ENCODE data around the gene LRRFIP1.

The LRRFIP1 gene

DNA sequence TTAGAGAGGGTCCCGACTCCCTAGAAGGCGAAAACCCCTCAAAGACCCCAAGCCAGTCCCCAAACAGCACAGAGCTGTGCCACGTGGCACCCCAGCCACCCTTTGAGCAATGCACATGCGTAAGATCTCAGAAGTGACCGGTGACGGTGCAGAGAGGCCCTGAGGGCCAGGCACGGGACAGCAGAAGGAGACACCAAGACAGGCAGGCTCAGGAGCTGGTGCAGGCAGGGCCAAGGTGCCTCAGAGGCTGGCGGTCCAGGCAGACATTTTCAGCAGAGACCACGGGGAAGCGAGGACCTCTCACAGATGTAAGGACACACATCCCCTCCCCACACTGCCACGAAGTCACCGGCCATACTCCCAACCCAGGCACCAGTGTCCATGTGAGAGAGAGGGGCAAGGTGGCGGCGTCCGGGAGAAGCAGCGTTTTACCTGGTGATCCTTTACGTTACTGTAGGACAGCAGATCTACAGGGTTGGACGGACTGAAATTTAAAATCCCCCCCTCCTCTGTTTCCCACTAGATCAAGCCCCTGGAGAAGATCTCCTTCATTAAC lies 34.9 kb upstream of the LRRFIP1 start:
- H3K9me3 ChIP-seq (ENCODE audit: insufficient read depth, low read length, severe bottlenecking): no peaks in the 10 kb centered on the region
- ATAC-seq (ENCODE audit: insufficient read depth, low read depth) (no peak), DNase-seq (no peak)
- H3K27ac ChIP-seq (ENCODE audit: low read length): no peak overlapping the region
- H3K4me1 ChIP-seq (ENCODE audit: insufficient read depth, low read length): no peaks in the 10 kb centered on the region
- no peaks in the 10 kb centered on the region; the same call in 1 of the 2 replicates for H4K20me1 ChIP-seq (ENCODE audit: insufficient read depth, low read length)
- H3K4me3 ChIP-seq (ENCODE audit: low read depth in 1 of 2, low read length in 2 of 2): no peak overlapping the region
- H3K9ac ChIP-seq (ENCODE audit: low read depth, low read length): no peak overlapping the region
- H3K27me3 ChIP-seq (ENCODE audit: insufficient read depth, low read length, poor library complexity): no peaks in the 10 kb centered on the region
- H3K36me3 ChIP-seq (ENCODE audit: insufficient read depth, low read length): no peaks in the 10 kb centered on the region
- TF ChIP-seq EZH2 (IDR thresholded peaks at IDR 0.05; ENCODE audit: borderline replicate concordance, low read depth, low read length, severe bottlenecking) (no peak), CTCF (IDR thresholded peaks at IDR 0.05; ENCODE audit: borderline replicate concordance, extremely low read depth, low read length, poor library complexity, severe bottlenecking) (no peak)
- no peak overlapping the region for H3K4me2 ChIP-seq (ENCODE audit: insufficient read depth, low read length)
- H3K79me2 ChIP-seq (ENCODE audit: insufficient read depth, low read length): no peaks in the 10 kb centered on the region
- no peak overlapping the region for H2AFZ ChIP-seq (ENCODE audit: low read depth, low read length)

- H3K27ac ChIP-seq (ENCODE audit: low read length): no peak overlapping the region
- DNase-seq: no peak
- H4K20me1 ChIP-seq (ENCODE audit: insufficient read depth, low read length): no peaks in the 10 kb centered on the region; the same call in 1 of the 2 replicates
- TF ChIP-seq CTCF (IDR thresholded peaks at IDR 0.05; ENCODE audit: borderline replicate concordance, extremely low read depth, low read length, poor library complexity, severe bottlenecking): no peak
- TF ChIP-seq EZH2 (IDR thresholded peaks at IDR 0.05; ENCODE audit: borderline replicate concordance, low read depth, low read length, severe bottlenecking): no peak
- no peaks in the 10 kb centered on the region for H3K4me1 ChIP-seq (ENCODE audit: insufficient read depth, low read length)
- H2AFZ ChIP-seq (ENCODE audit: low read depth, low read length): no peak overlapping the region
- no peaks in the 10 kb centered on the region for H3K9me3 ChIP-seq (ENCODE audit: insufficient read depth, low read length, severe bottlenecking)
- H3K36me3 ChIP-seq (ENCODE audit: insufficient read depth, low read length): no peaks in the 10 kb centered on the region
- no peaks in the 10 kb centered on the region for H3K27me3 ChIP-seq (ENCODE audit: insufficient read depth, low read length, poor library complexity)
- H3K4me2 ChIP-seq (ENCODE audit: insufficient read depth, low read length): no peak overlapping the region
- H3K9ac ChIP-seq (ENCODE audit: low read depth, low read length): no peak overlapping the region
- H3K79me2 ChIP-seq (ENCODE audit: insufficient read depth, low read length): no peaks in the 10 kb centered on the region
- ATAC-seq (ENCODE audit: insufficient read depth, low read depth): no peak
- H3K4me3 ChIP-seq (ENCODE audit: low read depth in 1 of 2, low read length in 2 of 2): no peak overlapping the region
Measured at GRCh38 chr2:237593036-237593435, 34.4 kb upstream of the LRRFIP1 start.

- Histone ChIP-seq H3K4me2 (ENCODE audit: insufficient read depth, low read length) (no peak overlapping the region), H3K4me3 (ENCODE audit: low read depth in 1 of 2, low read length in 2 of 2) (no peak overlapping the region), H3K27ac (ENCODE audit: low read length) (no peak overlapping the region), H3K79me2 (ENCODE audit: insufficient read depth, low read length) (no peaks in the 10 kb centered on the region), H3K9ac (ENCODE audit: low read depth, low read length) (no peak overlapping the region), H3K36me3 (ENCODE audit: insufficient read depth, low read length) (no peaks in the 10 kb centered on the region), H2AFZ (ENCODE audit: low read depth, low read length) (no peak overlapping the region), H4K20me1 (ENCODE audit: insufficient read depth, low read length) (no peaks in the 10 kb centered on the region; the same call in 1 of the 2 replicates), H3K9me3 (ENCODE audit: insufficient read depth, low read length, severe bottlenecking) (no peaks in the 10 kb centered on the region), H3K4me1 (ENCODE audit: insufficient read depth, low read length) (no peaks in the 10 kb centered on the region), H3K27me3 (ENCODE audit: insufficient read depth, low read length, poor library complexity) (no peaks in the 10 kb centered on the region)
- TF ChIP-seq CTCF (IDR thresholded peaks at IDR 0.05; ENCODE audit: borderline replicate concordance, extremely low read depth, low read length, poor library complexity, severe bottlenecking) (no peak), EZH2 (IDR thresholded peaks at IDR 0.05; ENCODE audit: borderline replicate concordance, low read depth, low read length, severe bottlenecking) (no peak)
- no peak for ATAC-seq (ENCODE audit: insufficient read depth, low read depth)
- DNase-seq: no peak
Measured at GRCh38 chr2:237593596-237594320, 33.6 kb upstream of the LRRFIP1 start.
